RKO (cell line): ENCODE measurements around the gene PRDM11.

Source experiments
- DNase-seq: peaks from one replicate; pipeline ENCODE4 v3.0.0-alpha.2; 2016; ENCODE audit warnings: low spot score

PRDM11 gene

DNA sequence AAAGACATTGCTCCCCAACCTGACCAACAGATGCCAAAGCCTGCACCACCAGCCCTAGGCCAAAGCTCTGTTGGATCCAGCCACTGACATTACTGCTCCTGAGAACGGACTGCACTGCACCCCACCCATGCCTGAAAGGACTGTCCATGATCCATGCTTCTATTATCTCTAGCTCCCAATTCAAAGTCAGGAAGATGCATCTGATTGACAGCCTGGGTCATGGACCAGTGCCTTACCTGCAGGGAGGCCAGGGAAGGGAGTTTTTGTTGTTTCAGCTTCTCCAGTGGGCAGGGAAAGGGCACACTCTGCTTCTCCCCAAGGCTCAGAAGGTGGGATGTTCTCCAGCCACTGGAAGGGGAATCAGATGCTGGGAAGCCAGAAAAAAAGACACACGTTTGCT, 4.8 kb upstream of the PRDM11 start:
- DNase-seq = no peak

GRCh38 chr11:45142241-45143055, 4.0 kb upstream of the PRDM11 start:
- DNase-seq = no peak

DNA sequence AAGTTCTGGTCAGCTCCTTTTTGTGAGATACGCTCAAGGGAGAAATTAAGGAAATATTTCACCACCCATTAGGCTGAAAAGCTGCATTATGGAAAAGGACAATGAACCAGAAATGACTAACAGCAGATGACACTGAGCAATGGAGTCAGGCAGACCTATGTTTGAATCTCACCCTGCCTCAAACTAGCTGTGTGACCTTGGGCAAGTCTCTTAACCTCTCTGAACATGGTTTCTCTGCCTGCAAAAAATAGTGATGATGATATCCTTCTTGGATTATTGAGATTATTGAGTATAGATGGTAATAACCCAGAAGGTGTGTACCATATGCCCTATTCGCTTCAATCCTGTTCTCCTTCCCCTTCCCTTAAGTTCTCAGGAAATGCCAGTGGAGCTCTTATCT, 2.9 kb upstream of the PRDM11 start:
- no peak for DNase-seq

GRCh38 chr11:45144126-45145082, 2.0 kb upstream of the PRDM11 start:
- no peak for DNase-seq

DNA sequence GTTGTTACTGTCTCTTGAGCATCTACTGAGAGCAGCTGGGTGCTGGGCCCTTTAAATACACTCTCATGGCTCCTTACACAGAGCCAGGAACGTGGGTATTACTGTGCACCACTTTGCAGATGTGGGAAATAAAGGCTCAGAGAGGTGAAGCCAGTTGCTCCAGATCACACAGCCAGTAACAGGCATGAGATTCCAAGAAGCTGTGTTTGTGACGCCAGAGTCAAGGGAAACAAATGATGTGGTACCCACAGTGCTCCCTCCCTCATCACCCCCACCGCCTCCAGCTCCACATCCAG, 1.4 kb upstream of the PRDM11 start:
- no peak for DNase-seq

GRCh38 chr11:45145379-45146071, 914 bp upstream of the PRDM11 start:
- no peak for DNase-seq

- peak; percentile 93 for DNase-seq
Measured at GRCh38 chr11:45147017-45147728, 734 bp downstream of the PRDM11 start.

DNA sequence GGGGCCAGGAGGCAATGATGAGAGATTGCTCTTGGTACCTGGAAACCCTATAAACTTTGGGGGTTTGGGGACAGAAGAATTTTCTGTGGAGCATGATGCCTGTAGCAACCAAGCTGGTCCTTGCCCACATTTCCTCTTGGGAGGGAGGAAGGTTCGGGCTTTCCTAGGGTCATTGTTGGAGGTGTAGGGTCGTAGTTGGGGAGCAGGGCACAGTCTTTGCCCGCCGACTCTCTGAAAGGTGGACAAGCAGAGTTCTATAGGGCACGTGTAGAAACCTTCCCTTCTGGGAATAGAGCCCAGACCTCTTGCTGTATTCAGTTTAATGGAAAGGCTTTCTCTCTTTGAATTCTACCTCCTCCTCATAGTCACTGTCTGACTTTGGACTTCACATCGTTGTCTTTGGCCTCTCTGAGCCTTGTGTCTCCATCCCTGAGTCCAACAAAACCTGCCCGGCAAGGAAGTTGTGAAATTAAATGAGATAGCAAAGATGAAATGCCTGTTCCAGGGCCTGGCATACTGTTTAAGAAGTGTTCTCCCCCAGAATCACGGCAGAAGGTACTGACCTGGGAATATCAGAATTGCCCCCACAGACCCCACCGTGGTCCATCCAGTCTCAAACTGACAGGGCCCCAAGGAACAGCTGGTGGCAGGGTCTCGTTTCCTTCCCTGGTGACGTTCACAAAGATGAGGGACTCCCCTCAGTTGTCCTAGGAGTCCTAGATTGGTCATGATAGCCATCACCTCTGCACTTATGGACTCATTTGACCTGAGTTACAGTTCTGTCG, 1.6 kb downstream of the PRDM11 start:
- DNase-seq = no peak

DNA sequence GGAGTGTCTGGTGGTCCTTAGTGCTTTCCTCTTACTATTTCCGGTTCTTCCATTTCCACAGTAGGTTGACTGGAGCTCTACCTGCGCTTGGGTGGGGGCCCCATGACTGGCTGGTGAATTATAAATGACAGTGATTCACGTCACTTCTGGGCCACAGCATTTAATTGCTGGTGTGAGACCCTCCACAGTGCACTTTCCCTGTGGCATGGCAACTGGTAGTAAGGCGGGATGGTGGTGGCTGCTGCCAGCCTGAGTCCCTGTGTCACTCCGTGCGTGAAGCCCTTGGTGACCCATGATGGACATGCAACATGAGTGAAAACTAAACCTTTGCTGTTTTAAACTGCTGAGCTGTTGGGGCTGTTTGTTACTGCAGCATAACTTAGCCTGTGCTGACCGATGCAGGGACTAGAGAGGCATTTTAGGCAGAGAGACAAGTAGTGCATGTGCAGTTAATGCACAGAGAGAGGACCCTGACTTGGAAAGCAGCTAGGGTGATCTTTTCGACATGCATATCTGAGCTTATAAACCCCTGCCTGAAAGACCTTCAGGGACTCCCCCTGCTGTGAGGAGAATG, 3.1 kb downstream of the PRDM11 start:
- no peak for DNase-seq

GRCh38 chr11:45150301-45150700, 3.9 kb downstream of the PRDM11 start:
- no peak for DNase-seq

GRCh38 chr11:45150943-45151342, 4.5 kb downstream of the PRDM11 start:
- DNase-seq = no peak

GRCh38 chr11:45151362-45151982, 5.0 kb downstream of the PRDM11 start:
- DNase-seq = no peak

DNA sequence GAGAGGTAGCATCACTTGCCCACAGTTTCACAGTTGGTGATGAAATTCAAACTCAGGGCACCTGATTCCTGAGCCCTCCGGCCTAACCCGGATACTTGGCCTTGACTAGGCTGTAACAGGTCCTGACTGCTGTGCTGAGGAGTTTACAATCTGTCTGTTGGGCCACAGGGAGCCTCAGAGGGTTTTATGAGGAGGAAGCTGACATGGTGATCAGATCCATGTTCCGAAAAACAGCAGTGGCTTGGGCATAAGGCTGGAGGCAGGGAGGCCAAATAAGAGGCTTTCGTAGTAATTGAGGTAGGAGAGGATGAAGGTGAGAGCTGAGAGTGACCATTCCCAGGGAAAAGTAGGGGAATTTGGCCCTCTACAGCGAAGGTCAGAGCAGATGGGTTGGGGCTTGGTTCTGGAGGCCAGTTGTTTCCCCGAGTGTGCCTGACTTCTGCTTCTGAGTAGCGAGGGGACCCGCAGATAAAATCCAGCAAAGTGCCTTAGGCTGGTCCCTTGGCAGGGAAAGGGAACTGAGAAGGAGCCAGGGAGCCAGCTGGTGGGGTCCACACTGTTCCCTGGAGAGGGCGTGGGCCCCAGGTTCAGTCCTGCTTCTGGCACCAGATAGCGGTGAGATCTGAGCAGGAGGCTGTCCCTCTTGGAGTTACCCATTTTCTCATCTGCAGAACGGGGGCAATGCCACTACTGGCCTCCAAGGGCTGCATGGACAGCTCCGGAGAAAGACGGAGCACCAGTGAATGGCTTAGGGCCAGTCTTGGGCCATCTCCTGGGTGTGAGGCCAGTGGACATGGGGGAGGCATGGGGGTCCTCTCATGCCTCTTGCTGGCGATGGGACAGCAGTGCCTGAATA, 6.5 kb downstream of the PRDM11 start:
- DNase-seq = no peak

- no peak for DNase-seq
Measured at GRCh38 chr11:45154276-45154675, 7.8 kb downstream of the PRDM11 start.

DNA sequence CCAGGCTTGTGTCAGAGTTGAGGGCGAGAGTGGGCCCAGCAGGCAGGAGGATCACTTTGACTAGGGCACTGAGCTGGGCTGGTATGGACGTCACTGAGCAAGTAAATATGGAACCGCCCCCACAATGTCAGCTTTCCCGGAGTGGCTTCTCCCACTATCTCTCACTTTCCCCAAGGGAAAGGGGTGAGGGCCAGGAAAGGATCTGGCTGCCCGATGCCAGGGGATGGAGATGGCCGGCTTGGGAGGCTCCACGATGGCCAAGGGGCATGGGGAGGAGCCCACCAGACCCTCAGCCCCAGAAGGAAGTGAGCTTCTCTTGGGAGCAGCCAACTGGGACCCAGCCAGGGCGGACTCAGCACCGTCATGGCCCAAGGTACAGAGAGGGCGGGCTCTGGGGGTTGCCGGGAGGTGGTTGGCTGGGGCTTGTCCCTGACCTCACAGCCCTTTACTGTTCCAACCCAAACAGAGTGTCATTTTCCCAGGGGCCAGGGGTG, 8.7 kb downstream of the PRDM11 start:
- no peak for DNase-seq

DNA sequence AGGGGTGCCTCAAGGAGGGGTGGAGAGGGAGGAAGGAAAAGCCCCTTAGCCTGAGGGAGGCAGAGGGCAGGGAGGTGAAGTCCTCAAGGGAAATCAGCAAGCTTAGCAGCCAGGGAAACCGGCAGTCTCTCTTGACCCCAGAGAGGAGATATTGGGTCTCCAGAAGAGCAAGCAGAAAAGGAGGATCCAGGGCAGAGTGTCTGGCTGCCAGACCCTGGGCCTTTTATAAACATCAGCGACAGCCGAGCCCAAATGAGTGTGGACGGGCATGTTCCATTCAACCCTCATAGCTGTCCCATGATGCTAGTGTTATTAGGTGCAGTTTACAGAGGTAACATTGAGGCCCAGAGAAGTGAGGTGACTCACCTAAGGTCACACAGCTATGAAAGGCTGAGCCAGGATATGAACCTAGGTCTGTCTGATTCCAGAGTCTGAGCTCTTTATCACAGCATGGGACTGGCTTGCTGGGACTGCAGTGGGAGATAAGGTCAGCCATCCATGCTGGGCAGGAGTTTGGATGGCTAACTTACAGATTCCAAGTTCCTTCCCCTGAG, 9.3 kb downstream of the PRDM11 start:
- DNase-seq = no peak

GRCh38 chr11:45156201-45156600, 9.8 kb downstream of the PRDM11 start:
- DNase-seq = no peak

DNA sequence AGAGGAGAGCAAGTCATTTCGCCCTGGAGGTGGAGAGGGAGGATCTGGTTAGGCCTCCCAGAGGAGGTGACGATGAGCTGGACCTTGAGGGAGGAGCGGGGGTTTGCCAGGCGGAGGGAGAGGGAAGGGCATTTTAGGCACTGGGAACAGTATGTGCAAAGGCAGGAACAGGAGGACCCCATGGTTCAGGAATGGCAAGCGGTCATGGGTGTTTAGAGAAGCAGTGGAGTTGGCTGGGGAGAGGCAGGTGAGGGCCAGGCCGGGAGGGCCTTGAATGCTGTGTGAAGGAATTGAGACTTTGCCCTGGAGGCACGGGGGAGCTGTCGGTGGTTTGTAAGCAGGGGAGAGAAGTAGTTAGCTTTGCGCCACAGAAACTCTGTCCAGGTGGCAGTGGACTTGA, 10.3 kb downstream of the PRDM11 start:
- no peak for DNase-seq
